Activated gamma-delta T cell (primary cell): ENCODE data around the gene SCN8A.

ENCODE experiments used
- DNase-seq: peaks from one replicate; lab custom pipeline; 2025; lab: John Stamatoyannopoulos, UW

SCN8A gene

DNA sequence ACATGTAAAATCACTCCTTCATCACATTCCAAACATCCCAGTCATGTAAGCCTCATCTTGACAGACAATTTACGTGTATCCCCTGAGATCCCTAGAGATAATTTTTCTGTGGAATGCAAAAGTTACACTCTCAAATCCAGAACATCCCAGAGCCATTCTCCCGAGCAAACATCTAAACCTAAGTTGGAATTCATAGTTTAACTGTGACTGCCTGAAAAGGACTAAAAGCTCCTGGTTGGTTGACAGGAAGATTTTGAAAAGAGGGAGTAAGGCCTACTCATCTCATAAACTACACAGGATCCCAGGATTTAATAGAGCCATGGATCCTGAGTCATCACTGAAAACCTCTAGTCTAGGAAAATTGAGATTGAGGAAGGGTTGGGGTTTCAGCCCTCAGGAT is 123.6 kb downstream of the SCN8A start:
- DNase-seq, result no peak

DNA sequence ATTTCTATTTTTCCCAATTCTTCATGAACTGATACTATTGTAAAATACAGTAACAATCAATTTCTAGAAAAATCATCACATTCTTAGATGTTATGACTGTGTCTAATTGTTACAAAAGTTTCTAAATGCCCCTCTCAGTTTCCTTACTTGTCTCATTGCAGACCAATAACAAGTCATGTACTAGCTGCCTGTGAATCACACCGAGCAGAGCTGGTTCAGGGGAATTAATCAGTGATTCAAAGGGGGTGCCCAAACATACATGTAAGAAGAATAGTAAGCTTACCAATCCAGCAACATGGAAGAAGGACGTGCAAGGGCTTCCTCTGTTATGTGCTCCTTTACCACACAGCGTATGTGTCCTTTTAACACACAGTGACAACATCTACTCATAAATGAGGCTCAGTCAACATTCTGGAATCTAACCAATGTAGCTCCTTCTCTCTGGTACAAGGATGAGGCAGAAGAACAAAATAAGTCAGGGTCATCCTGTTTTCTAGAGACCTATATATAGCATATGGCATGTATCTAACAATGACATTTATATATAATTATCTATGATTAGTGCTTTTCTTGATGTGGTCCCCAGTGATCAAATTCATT is 126.4 kb downstream of the SCN8A start:
- no peak for DNase-seq

DNA sequence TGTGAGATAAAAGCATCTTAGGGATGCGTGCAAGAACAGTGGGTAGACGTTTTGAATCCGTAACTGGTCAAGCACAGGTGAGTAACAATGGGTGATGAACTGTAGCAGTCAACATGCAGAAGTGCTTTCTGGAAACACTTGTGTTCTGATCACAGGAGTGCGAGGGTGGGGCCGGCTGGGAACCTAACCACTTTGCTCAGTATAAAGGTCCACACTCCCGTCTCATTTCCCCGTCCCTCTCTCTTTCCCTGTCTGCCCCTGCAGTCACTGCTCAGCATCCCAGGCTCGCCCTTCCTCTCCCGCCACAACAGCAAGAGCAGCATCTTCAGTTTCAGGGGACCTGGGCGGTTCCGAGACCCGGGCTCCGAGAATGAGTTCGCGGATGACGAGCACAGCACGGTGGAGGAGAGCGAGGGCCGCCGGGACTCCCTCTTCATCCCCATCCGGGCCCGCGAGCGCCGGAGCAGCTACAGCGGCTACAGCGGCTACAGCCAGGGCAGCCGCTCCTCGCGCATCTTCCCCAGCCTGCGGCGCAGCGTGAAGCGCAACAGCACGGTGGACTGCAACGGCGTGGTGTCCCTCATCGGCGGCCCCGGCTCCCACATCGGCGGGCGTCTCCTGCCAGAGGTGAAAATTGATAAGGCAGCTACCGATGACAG is 130.4 kb downstream of the SCN8A start:
- DNase-seq, result no peak

DNA sequence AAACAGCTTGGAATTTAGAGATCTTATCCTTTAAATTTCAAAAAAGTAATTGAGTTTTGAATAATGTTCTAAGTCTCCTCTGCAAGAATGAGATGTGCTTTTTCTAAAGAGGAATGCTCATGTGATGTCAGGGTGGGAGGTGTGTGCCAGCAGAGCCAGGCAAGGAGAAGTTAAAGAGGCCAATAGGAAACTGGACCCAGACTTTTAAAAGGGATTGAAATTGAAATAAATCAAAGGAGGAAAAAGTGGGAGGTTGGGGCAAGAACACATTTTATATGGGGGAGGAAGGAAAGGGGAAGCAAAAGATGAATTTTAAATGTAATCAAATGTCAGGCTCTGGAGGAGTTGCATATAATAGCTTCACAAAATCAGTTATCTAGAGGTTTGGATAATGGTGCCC is 131.4 kb downstream of the SCN8A start:
- DNase-seq, result no peak

DNA sequence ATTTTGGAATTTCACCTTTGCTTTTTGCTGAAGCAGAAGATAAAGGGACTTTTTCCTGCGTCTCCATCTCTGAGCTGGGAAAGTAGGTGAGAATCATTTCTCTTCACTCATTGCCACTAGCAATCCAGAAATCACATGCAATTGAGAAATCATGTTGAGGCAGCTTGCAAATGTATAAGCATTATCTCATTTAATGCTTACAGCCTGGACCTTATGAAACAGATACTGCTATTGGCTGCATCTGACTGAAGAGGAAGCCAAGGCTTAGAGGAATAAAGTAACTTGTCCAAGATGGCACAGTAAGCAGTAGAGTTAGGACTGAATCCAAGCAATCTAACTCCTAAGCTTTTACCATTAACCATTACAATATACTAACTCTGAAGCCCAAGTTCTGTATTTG is 135.1 kb downstream of the SCN8A start:
- DNase-seq, result no peak

DNA sequence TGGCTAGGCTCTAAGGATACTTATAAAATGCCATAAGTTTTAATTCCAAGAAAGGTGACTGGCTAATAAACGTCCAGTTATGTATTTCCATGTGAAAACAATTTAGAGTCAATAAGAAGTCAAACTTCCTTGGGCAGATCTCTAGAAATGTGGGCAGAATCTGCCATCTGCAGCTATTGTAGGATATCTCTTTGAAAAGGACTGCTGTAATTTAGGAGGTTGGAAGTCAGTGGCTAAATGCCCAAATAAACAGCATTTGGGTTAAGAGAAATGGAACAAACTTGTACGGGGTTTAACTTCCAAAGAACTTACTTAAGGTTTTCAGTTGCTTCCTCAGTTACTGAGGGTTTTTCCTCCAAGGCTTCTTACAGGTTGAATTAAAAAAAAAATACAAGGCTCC is 135.9 kb downstream of the SCN8A start:
- no peak for DNase-seq

DNA sequence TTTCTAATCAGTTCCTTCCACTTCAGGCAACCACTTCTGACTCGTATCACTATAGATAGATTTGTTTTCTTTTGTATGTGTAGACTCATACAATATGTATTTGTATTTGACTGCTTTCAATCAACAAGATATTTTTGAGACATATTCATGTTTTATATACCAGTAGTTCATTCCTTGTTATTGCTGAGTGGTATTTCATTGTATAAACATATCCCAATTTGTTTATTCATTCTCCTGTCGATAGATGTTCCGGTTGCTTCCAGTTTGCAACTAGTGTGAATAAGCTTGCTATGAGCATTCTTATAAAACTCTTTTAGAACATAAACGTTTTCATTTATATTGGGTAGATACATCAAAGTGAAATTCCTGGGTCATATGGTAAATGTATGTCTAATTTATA is 138.3 kb downstream of the SCN8A start:
- DNase-seq, result no peak

DNA sequence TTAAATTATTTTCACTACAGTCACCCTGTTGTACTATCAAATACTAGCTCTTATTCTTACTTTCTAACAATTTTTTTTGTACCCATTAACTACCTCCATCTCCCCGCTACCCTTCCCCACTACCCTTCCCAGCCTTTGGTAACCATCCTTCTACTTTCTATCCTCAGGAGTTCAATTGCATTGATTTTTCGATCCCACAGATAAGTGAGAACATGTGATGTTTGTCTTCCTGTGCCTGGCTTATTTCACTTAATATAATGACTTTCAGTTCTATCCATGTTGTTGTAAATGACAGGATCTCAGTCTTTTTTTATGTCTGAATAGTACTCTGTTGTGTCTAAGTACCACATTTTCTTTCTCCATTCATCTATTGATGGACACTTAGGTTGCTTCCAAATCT is 139.7 kb downstream of the SCN8A start:
- no peak for DNase-seq

DNA sequence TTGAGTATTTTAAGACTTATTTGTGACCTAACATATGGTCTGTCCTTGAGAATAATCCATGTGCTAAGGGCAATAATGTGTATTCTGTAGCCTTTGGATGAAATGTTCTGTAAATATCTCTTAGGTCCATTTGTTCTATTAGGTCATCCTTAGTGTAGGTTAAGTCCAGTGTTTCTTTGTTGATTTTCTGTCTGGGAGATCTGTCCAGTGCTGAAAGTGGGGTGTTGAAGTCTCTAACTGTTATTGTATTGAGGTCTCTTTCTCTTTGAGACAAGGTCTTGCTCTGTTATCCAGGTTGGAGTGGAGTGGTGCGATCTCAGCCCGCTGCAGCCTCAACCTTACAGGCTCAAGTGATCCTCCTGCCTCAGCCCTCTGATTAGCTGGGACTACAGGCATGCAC is 149.5 kb downstream of the SCN8A start:
- DNase-seq, result no peak

DNA sequence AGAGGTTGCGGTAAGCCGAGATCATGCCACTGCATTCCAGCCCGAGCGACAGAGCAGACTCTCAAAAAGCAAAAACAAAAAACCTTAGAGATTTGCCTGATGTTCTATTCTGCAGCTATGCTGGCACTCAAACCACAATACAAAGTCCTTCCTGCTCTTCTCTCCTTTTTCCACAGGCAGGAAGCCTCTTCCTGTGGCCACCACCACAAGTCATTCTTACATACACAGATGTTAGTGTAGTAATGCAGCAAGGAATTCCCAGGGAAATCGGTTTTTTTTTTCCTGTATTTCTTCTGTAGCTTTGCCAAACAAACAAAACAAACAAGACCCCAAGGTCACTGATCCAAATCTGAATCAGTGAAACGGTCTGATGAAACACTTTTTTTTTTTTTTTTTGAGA is 153.2 kb downstream of the SCN8A start:
- no peak for DNase-seq

DNA sequence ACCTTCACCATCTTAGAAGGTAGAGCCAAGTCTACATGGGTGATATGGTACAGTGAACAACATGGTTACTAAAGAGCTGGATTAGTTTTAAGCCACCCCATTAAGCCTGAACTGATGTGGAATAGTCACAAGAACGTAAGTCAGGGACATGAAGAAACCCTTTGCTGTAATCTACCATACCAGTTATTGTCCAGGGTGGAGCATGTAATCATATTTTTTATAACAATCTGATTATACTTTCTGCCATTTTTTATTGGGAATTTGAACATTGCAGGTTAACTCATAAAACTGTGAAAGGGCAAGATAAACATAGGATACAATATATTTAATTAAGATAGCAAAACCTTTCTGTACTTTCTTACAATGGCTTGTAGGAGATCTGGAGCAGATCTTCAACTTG is 153.9 kb downstream of the SCN8A start:
- DNase-seq, result no peak

DNA sequence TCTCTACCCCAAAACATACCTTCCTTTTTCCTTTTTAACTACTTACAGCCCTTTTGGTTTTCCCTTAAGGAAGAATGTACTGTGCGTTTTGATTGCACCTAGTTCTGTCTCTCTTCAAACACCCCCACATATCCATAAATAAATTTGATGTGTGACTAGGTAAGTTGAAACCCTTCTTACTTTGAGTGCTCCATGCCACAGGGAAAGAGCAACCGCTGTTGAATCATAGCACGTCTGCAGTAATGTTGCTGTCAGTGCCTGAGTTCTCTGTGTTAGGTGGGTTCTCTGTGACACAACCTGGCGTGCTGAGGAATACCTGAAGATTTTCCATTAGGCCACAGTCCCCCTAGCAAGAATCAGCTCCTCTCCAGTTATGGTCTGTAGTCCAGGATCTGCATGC is 155.4 kb downstream of the SCN8A start:
- no peak for DNase-seq

DNA sequence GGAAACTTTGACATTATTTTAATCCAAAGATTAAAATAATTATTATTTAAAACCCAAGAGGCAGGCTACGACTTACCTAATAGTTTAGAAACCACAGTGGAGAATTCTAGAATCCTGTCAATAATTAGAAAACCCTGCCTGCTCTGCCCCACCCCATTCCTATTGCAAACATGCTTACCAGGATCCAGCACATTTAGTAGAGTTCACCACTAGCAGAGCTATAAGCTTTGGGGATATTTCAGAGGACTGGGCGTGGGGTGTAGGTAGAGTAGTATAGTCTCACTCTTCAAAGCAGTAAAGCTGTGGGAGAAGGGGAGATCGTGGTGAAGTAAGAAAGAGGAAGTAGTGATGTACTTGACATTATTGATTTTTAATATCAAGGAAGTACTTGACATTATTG is 157.2 kb downstream of the SCN8A start:
- no peak for DNase-seq

DNA sequence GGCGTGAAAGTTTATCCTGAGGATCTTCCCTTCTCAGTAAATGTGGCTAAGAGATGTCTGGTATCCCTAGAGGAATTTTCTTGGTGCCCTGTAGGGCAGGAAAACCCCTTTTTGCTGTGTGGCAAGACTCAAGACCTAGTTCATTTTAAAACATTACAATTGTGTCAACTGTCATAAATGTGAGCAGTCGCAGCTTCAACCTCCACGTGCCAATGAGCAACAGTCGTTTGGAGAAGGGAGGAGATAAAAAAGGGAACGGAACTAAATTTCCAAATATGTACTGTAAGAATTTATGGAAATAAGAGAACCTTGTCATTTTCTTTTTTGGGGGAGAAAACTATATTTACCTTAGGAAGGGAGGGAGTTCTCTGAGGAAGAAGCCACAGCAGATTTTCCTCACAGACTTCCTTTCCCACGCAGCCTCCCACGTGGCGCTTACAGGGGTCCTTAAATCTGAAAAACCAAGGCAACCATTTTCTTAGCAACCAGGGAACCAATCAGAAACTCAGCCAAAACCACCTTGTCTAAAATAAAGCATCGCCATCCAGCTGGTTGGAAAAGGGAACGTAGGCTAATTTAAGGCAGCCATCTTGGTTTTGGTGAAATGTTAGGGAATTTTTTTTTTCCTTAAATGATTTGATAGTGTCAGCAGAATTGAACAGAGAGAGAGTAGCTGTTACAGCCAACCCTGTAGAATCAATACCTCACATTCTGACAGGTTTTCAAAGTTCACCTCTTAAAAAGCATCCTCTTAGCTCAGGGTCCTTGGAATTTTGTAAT is 158.4 kb downstream of the SCN8A start:
- DNase-seq, result no peak

DNA sequence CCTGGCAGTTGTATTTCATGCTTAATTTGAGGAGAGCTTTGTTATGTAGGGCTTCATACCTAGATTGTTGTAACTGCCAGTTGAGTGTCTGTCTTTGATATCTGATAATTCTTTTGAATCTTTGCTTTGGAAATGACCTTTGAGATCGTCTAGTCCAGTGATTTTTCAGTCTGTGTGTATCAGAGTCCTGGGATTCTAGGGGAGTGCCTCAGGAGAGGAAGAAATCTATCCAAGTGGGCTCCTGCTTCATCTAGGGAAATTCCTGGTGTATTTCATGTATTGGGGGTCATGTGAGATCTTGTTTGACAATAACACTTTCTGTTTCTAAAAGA is 158.9 kb downstream of the SCN8A start:
- no peak for DNase-seq

DNA sequence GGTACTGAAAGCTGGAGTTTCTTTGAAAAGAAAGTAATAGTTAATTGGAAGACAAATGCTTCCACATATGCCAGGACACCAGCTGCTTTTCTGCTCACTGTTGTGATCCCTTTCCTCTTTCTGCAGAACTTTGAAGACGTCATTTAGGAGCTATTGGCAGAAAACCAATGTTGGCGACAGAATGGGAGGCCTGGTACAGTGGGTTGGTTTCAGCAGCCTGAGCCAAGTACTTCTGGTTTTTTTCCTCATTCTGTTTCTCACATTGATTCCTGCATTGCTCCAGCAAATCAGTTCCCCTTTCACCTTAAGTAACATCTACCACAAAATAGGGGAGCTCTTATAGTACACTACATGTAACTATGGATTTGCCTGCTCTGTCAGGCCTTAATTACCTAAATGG is 160.6 kb downstream of the SCN8A start:
- DNase-seq, result no peak

DNA sequence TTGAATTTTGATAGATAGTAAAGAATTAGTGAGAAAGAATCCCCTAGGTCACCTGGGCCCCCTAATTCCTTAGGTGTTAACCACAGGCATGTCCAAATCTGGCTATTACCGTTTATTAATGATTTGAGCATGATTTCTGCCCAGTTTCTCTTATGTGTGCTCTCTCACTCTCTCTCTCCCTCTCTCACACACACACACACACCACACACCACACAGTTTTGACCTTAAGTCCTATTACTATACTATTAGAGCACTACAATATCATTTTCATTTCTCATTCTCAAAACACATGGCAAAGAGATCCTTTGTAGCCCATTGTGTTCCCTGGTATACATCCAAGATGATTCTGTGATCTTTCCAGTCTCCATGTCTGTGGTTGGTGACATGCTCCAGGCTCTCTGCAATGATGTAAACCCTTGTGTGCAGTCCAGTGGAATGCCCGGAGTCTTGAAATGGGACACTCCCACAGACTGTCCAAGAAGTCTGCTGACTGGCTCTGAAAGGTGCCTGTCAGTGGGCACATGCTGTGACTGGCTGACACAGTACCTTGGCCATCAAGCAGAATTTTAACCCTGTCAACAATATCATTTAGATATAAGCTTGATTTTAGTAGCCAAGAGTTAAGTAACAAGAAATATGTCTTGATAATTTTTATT is 161.3 kb downstream of the SCN8A start:
- no peak for DNase-seq

DNA sequence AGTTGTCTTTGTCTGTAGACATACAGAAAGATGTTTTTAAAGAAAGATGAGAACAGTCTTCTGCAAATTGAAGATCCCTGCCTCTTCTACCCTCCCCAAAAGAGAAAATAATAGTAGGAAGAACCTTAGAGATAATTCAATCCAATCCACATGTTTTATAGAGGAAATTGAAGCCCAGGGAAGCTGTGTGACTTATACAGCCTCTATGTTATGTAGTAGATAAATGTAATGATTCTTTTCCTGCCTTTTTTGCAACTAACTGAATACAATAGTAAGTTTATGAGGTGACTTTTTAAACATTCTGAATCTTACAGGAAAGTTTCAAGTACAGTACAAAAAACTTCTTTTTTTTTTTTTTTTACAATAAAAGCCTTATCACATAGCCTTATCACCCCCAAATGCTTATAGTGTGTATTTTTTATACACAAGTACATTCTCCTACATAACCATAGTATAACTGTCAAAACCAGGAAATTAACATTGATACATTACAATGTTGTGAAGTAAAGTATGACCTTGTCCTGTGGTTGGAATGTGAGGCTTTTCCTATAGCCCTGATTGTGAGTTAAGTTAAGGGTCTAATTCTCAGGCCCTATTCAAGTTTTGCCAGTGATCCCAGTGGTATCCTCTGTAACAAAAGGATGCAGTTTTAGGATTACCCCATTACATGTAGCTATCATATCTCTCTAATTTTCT is 163.1 kb downstream of the SCN8A start:
- no peak for DNase-seq

DNA sequence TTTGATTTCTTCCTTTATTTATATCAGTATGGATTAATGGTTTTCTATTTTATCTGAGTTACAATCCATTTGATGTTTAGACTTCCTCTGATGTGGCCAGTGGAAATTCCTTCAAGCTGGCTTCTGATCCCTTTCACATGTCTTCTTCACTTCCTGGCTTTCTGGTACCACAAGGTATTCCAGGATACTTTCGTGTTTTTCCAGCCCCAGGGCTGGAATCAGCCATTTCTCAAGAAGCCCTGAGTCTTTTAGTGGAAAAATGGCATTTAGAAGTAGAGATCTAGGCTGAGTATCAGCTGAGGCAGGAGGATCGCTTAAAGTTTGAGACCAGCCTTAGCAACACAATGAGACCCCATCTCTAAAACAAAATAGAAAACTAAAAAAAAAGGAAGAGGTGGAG is 164.2 kb downstream of the SCN8A start:
- DNase-seq, result no peak

DNA sequence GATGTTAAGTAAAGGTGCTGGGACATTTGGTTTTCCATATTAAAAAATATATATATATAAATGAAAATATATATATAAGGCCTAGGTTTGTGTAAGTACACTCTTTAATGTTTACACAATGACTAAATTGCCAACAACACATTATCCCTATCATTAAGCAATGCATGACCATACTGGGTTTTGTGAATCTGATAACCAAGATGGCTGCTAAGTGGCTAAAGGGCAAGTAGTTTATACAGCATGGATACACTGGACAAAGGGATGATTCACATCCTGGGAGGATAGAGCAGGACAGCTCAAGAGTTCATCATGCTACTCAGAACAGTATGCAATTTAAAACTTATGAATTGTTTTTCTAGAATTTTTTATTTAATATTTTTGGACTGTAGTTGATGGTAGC is 168.1 kb downstream of the SCN8A start:
- no peak for DNase-seq

DNA sequence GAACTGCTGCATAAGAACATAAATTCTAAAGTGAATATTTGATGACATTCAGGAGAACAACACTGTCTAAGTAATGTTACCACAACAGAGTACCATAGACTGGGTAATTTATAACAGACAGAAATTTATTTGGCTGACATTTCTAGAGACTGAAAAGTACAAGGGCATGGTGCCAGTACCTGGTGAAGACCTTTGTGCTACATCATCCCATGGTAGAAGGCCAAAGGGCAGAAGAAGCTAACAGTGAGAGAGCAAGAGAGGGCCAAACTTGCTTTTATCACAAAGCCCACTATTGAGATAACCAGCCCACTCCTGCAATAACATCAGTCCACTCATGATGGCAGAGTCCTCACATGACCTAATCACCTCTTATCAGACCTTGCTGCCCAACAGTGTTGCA is 168.7 kb downstream of the SCN8A start:
- DNase-seq, result no peak

DNA sequence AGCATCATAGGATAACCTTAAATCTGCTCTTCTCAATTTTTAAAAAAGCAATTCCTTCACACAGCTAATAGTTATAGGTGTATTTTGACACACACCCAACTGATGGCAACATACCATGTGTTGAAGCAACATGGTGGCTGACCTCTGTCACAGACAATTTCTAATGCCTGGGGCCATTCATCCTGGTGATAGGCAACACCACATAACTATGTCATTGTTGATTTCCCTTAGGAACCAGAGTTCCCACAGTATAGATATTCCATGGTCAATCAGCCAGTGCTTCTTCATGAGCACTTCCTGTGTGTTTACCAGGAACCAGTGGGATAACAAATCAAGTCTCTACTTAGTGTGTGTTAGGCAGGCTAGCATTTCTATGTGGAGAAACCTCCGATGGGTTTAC is 169.2 kb downstream of the SCN8A start:
- DNase-seq, result no peak

DNA sequence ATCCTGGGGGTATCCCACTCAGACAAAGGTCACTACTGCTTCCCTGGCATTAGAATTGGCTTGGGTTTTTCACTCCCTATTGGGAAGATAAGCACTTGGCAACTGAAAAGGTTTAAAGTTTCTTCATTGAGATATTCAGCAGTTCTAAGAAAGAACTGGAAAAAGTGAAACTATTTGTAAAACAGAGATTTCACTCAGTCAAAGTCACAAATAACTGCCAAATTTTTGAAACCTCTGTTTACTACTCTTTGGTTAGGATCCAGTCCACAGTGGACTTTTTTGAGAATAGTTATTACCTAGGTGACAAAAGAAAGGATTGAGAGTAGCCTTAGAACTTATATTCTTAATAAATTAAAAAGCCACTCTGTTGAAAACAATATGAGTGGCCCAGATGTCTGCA is 172.7 kb downstream of the SCN8A start:
- no peak for DNase-seq
